DMS53 treated with DMSO at 0.1 percent for 48 hours (cell line): Measurements from ENCODE around the gene TRA2A.

Experiments used
- DNase-seq: peaks from one replicate; lab custom pipeline; 2025; ENCODE audit not compliant: unreplicated experiment; lab: John Stamatoyannopoulos, UW

Gene TRA2A

GRCh38 chr7:23471106-23471859 is 60.5 kb downstream of the TRA2A start:
- DNase-seq, result peak; percentile 90

GRCh38 chr7:23470330-23471105 is 61.3 kb downstream of the TRA2A start, which contains the start of gene IGF2BP3:
TSS of gene IGF2BP3 (minus strand) at chr7:23470491. CDS start at chr7:23470110, 381 bp downstream.
- DNase-seq, result peak; percentile 100

- DNase-seq, result peak; percentile 61
Measured at GRCh38 chr7:23469961-23470250, 61.9 kb downstream of the TRA2A start.

GRCh38 chr7:23469150-23469960 is 62.4 kb downstream of the TRA2A start:
- DNase-seq, result peak; percentile 42

- DNase-seq, result no peak
Measured at GRCh38 chr7:23468526-23469149, 63.1 kb downstream of the TRA2A start.

- DNase-seq, result peak; percentile 40
Measured at GRCh38 chr7:23467806-23468525, 63.8 kb downstream of the TRA2A start.

- no peak for DNase-seq
Measured at GRCh38 chr7:23467291-23467805, 64.4 kb downstream of the TRA2A start.

- no peak for DNase-seq
Measured at GRCh38 chr7:23462846-23463245, 68.9 kb downstream of the TRA2A start.

- DNase-seq, result no peak
Measured at GRCh38 chr7:23458044-23458443, 73.7 kb downstream of the TRA2A start.

GRCh38 chr7:23456093-23456492 is 75.7 kb downstream of the TRA2A start:
- DNase-seq, result no peak

- DNase-seq, result no peak
Measured at GRCh38 chr7:23454881-23455526, 76.8 kb downstream of the TRA2A start.
